HG02798 (cell line): ENCODE results near the gene GABRA4.

Experiments used
- ATAC-seq: cut with Tn5 transposase; IDR thresholded peaks from one replicate; pipeline ENCODE4 v1.9.1; 2021; ENCODE audit warnings: mild to moderate bottlenecking; ENCODE audit not compliant: unreplicated experiment, poor library complexity

The GABRA4 gene

DNA sequence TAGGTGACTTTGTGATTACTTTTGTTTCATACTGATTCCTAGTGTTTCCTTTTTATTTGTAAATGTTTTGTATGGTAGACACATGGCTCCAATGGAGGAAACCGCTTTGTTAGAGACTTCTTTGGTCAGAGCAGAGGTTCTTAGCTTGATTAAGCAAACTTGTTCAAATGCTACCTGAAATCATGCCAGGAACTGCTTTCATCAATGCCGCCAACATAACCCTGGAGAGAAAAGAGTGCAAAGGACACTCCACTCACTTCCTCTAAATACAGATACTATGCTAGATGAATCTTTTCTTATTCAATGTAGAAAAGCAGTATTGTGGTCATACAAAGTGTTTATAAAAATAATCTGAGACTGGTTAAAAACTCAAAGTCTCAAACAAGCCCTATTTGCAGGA is 58.7 kb downstream of the GABRA4 start:
- no peak for ATAC-seq

DNA sequence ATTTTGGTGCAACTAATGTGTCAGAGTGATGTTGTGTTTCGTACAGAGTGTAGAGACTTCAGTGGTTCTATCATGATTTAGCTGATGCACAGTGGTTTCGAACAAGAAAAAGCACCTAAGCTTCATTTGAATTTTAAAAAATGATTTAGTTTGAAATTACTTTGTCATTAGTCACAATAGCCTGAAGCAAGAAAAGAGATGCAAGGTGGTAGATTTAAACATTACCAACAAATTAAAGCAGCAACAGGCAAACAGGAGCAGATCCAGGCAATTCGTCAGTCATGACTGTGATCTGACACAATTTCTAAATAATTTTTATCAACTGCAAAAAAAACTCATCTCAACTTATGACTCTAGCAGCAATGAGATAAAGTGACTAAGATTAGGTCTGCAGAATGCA is 59.7 kb downstream of the GABRA4 start:
- ATAC-seq = no peak

DNA sequence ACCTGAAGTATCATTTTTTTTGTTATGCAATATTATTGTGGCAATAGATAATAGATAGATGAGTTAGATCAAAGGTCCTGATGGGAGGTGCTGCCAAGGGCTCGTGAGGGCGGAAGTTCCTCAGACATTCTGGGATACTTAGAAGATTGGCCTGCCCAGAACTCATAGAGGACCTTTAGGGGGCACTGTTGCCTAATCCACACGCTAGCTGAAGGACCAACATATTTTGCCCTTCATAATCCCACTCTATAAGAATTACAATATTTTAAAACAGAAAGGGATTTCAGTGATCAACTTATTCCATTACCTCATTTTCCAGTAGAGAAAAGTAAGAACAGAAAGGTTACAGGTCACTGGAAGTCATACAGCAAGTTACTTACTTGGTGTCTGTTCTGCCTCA is 61.4 kb downstream of the GABRA4 start:
- ATAC-seq = peak; percentile 91

DNA sequence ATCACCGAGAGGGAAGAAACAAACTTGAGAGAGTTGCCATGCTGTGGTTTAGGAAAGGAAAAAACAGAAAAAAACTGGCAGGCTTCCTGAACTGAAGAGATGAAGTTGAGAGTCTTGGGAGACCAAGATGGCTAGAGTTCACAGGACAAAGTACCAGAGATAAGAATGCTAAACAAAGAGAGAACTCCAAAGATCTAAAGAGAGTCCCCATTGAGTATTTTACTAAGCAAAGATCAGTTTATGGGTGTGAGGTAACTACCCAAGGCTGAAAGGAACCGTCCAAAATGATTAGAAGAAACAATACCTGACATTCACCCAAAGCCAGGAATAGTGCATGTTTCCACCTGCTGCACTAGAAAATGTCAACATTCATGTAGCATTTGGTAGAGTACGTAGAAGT is 62.5 kb downstream of the GABRA4 start:
- no peak for ATAC-seq

DNA sequence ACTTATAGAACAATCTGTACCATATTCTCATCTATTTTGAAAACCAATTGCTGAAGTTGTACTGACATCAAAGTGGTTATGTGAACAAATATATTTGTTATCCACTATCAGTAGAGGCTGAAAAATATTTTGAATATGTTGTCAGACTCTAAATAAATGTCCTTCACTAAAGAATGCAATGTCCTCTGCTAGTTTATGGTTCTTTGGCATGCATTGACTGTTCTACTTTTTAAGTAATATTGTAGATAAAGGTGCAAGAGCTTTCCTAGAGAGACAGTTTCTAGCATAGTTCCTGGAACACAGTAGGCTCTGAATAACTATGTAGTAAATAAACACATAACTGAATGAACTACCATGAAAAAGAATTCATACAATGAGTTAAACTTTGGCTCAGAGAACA is 66.2 kb downstream of the GABRA4 start:
- ATAC-seq = no peak

DNA sequence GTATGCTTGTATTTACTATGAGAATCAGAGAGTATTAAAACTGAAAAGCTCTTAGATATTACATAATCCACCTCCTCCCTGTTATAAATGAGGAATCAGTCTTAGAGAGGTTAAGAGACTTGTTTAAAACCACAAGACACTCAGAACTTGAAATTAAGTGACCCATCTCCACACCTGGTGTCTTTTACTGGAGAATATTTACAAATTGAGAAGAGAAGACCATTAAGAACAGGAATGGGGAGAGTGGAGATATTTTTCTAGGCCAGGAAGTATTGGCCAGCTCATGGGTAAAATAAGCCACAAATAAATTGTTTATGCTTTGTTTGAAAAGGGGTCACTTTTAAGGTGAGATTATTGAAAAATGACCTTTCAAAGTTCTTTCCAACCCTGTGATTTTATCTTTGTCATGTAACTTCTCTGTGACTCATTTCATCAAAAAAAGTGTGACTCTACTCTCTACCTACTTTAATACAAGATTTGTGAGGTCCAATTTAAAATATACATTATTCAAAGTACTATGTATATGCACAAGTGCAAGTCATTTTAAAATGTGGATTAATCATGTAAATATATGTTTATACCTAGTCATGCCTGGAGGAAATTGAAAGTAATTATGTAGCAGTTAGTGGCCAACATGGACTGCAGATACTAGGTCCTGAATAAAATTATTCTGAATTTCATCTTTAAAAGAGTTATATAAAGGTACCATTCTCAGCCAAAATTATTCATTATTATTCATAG is 68.4 kb downstream of the GABRA4 start:
- ATAC-seq = no peak

DNA sequence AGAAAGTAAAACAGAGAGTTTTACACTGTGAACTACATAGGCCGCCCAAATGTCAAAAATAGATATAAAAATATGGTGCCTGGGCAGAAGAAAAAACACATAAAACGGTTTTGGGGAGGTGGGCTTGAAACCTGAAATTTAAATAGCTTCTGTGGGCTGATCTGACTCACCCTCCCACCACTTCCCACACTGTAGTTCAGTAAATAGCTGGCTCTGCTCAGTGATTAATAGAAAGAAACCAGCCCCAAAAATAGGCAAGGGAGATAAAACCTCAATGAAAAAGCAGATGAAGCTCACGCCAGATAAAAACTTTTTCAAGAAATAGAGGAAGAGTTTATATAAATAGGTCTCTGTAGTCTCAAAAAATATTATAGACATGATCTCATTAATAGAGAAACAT is 71.2 kb downstream of the GABRA4 start:
- ATAC-seq = no peak

DNA sequence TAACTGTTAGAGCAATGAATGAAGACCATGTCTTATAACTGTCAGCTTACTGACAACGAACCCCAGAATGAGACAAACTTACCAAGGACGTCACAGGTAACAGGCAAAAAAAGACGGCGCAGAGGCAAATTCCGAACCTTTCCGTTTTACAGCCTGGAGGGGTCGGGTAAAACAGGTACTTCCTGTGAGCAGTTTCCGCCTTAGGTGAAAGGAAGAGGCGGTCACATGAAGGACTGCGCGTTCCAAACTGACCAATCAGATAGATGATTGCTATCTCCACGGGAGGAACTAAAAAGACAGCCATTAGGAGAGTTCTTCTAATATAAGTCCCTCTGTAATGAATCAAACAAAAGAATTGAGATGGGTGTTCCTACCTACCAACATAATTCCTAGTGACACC is 84.3 kb downstream of the GABRA4 start, which contains the start of gene COX7B2:
TSS of gene COX7B2 (minus strand) at position 168 of the 400 bp plus-strand sequence. CDS start 174,053 bp downstream, outside the sequence.
- no peak for ATAC-seq

DNA sequence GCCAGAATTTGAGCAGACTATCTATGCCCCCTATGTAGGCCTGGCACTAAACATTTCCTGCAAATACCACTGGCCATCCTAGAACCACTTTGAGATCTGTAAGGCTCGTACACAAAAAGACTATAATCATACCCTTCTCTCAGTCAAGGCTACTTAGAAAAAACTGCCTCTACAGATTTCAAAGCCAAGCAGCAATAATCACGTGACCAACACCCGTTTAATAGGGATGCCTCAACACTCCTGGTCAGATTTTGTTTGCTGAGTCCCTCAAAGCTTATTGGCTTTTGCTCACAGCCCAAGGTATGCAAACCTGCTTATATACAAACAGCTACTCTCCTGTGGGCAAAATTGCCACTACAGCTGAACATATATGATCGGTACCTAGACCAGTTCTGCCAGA is 85.2 kb downstream of the GABRA4 start:
- ATAC-seq = no peak

DNA sequence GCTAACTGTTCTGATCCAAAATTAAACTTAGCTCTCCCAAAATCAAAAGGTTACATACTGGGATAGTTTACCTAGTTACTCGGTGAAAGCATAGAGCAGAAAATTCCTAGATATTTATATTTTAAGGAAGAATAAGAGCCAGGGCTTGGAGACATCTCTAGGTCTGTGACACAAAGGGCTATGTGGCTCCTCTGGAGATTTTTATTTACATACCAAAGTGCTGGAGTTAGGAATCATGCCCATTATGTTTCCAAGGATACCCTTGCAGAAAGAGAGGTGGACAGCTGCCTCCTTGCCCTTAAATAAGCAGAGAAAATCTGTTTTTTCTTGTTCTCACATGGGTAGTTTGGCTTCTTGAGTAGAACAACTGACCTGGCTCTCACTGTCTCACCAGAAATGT is 93.3 kb downstream of the GABRA4 start:
- ATAC-seq = no peak

DNA sequence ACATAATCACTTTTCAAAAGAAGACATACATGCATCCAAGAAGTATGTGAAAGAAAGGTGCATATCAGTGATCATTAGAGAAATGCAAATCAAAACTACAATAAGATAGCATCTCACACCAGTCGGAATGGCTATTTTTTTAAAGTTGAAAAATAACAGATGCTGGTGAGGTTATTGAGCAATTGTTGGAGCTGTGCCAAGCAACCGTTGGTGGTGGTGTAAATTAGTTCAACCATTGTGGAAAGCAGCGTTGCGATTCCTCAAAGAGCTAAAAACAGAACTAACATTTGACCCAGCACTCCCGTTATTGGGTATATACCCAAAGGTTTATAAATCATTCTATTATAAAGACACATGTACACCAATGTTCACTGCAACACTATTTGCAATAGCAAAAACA is 98.6 kb downstream of the GABRA4 start:
- ATAC-seq = no peak

DNA sequence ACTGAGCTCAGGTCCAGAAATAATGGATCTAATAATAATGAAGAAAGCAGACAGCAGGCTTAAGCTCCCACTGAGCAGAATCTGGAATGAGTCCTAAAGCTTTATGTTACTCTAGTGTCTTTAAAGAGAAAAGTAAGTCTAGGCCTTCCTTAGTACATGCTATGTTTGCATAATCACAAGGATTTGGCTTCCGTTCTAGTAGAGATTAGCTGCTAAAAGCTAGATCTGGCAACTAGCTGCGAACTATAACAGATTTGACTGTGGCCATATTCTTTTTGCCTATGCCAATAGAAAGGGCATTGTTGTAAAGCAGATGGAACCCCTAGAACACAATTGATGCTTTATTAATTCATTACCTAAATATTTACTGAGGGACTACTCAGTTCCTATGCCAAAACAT is 103.3 kb downstream of the GABRA4 start:
- ATAC-seq = no peak

DNA sequence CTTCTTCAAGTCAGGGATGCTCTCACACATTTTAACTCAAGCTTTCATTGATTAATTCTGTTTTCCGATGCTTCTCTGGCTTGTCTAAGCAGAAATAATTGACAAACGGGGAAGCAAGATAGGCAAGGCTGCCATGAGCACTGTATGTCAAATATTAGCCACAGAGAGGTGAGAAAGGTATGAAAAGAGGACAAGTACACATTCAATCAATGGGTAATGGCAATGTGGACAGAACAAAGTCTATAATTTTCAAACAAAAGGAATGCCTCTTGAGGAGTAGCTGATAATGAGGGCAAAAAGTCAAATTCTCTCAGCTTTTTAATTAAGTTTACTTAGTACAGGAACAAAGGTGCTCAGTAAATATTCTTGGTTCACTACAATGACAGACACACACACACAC is 104.0 kb downstream of the GABRA4 start:
- no peak for ATAC-seq

DNA sequence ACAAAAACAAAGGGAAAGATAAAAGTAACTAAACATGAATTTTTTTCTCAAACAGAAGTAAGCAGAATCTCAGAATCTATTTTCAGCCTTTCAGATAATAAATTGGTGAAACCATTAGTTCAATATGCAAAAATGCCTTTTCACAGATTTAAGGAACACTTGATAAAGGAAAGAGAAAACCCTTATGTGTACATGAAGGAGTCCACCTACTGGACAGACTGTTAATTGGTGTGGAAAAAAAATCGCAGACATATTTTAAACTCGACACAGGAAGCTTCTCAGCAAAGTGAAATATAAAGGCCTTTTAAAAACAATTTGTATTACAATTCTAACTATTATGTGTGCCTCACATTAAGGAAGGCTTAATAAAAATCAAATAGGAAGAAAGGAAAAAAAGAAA is 106.7 kb downstream of the GABRA4 start:
- no peak for ATAC-seq

DNA sequence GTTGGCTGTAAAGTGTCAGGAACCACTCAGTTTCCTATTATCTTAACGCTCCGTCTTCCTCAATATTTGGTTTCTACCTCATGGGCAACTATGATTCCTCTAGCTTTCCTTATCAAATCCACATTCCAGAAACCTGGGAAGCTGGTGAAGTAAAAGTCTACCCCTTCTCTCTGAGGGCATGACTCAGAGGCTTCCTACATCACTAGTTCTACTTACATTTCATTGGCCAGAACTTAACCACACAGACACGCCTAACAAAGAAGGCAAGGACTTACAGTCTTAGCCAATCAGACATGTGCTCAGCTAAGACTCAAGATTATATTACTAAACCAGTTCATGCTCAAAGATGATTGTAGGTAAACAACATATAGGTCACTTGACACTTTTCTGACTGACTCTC is 114.7 kb downstream of the GABRA4 start:
- ATAC-seq = no peak

DNA sequence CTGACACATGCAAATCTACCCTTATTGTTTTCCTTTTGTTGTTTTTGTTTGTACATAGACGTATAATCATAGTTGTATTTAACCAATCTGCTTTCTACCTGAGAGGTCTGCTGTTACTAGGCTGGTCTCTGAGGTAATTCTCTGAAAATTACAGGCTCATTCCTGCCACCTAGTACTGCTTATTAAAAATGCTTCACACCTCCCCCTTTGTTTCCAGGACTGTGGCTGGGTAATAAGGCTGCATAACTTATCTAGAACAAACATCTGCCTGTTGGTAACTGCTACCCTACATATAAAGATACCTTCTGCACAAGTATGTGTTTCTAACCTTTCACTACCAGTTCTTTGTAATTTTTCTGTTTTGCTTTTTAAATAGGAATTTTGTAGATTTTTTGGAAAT is 118.6 kb downstream of the GABRA4 start:
- no peak for ATAC-seq

DNA sequence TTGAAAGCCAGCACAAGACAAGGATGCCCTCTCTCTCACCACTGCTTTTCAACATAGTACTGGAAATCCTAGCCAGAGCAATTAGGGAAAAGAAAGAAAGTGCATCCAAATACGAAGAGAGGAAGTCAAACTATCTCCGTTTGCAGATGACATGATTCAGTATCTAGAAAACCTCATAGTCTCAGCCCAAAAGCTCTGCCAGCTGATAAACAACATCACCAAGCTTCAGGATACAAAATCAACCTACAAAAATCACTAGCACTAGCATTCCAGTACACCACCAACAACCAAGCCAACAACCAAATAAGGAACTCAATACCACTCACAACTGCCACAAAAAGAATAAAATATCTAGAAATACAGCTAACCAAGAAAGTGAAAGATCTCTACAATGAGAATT is 123.0 kb downstream of the GABRA4 start:
- ATAC-seq = no peak
